CD4-positive, alpha-beta T cell treated with Interleukin-21 for 1 hour (primary cell): ENCODE data around the gene IGSF8.

ENCODE experiments used
- DNase-seq: peaks from one replicate; pipeline ENCODE4 v3.0.0-alpha.2; 2020

The IGSF8 gene

DNA sequence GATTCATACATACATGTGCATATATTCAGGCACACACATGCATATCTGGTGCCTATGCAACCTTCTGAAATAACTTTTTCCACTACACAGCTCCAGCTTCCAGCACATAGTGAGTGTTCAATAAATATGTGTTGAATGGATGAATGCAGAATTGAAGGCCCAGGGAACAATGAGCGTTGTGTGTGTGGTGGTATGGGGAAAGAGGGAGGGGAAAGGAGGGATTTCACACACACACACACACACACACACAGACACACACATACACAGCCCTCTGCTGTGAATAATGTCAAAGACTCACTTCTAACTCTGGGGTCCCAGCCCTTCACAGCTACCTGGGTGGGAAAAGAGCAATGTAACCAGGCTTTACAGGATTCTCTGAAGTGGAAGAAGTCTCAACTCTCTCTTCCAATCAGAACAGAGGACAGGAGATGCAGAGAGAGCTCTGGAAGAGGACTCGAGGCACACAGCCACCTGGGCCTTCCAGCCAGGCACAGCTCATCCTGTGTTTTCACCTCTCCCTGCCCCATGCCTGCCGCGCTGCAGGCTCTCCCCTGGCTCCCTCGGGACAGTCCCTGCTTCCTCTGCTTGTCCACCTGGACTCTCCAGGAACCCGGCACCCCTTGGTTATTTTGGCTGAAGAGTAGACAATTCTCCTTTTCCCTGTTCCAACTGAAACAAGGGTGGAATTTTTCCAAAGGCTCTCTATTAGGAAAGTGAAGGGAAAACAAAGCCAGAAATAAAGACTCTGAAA is 5.4 kb upstream of the IGSF8 start:
- no peak for DNase-seq

DNA sequence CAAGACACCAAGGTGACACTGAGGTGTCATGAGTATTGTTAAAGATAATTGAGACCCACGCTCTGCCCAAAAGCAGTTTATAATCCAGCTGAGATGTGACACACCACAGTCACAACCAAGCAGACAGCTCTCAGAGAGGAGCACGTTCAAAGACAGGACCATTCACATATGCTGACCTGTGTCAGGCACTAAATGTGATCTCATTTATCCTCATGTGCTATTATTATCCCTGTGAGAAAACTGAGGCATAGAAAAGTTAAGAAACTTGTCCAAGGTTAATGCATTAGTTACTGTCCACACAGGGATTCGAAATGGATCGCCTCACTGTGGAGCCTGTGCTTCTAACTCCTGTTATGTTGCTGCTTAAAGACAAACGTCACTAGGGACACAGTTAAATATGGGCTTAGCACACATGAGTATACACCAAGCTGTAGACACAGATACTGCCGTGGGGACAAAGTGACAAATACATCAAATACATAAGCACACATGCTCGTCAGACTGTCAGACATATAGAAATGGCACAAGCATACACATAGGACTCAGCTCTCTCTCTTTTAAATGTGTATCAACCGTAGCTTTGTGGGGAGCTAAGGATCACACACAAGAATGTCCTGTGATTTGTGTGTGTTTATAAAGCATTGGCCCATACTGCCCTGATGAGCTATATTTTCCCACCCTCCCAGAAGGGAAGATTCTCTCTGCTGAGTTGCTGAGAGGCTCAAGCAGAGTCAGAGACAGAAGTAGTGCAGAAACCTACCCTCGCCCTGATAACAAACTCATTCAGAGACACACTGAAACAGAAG is 3.5 kb upstream of the IGSF8 start:
- DNase-seq: no peak

DNA sequence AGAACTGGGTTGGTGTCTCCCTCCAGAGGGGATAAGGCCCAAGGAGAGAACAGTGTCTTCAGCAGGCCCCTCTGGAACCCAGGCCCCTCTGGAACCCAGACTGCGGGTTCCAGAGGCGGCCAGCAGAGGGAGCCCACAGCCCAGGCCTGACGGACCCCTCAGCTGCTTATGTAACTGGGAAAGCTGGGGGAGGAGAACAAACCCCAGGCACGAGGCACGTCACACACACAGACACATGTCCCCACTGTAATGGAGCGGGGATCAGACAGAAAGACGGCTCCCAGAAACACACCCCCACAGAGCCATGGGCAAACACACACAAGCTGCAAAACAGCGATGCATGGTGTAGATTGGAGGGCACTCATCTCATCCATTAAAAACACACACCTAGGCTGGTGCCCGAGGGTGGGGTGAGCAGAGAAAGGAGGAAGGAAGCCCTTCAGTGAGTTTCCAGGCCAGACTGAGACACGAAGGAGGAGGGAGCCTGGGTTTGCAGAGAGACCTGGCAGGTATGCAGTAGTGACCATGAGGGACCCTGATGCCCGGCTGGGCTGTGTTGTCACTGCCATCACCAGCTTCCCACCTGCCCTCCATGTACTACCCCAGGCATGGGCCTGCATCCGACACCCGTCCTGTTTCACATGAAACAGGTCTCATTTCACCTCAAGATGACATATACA is 2.8 kb upstream of the IGSF8 start:
- peak; percentile 85 for DNase-seq

DNA sequence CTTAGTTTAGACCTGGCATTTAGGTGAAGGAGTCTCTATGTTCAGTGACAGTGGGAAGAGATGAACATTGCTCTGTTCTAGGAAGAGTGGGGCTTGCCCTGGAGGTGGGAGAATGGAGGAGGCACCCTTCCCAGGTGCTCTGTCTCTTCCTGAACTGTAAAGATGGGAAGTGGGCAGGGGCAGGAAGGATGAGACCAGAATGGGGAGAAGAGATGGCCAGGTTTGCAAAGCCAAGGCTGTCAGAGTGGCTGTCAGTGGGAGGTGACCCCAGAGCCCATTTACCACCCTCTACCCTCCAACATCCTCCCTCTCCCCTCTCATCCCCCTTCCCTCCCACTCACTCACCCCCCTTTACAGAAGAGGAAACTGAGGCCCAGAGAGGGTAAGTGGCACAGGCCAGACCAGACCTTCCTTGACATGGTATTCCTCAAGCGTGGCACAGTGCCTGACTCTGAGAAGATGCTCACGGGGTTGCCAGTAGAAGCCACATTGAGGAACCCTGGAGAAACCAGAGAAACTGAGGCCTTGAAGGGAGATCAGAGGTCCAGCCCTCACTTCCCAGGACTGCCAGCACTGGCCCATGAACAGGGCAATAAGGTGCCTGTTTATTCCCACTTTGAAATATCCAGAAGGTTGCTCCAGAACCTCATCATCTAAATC is 1.4 kb upstream of the IGSF8 start:
- no peak for DNase-seq

DNA sequence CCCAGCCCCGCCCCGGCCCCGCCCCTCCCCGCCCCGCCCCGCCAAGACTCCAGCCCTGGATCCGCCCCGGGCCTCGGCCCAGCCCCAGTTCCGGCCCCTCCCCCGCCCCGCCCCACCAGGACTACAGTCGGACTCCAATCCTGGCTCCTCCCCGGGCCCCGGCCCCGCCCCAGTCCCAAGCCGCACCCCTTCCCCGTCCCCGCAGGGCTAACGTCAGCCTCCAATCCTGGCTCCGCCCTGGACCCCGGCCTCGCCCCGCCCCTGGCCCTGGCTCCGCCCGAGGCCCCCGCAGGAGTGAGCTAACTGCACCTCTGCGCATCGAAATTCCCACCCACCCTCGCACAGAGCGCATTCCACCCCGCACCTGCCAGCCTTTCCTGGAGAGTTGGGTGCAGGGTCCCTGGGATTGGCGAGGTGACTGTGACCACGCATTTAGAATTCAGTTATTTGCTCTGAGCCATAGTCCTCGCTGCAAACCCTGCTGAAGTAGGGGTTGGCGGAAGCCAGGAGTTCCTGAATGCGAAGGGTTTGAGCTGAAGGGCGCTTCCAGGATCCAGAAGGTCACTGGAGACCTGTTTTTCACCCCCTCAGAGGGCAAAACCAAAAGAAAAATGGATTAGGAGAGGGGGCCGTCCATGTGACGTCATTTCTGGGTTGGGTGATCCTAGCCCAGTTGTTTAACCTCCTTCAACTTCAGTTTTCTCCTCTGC is 588 bp upstream of the IGSF8 start:
- DNase-seq: peak; percentile 98

DNA sequence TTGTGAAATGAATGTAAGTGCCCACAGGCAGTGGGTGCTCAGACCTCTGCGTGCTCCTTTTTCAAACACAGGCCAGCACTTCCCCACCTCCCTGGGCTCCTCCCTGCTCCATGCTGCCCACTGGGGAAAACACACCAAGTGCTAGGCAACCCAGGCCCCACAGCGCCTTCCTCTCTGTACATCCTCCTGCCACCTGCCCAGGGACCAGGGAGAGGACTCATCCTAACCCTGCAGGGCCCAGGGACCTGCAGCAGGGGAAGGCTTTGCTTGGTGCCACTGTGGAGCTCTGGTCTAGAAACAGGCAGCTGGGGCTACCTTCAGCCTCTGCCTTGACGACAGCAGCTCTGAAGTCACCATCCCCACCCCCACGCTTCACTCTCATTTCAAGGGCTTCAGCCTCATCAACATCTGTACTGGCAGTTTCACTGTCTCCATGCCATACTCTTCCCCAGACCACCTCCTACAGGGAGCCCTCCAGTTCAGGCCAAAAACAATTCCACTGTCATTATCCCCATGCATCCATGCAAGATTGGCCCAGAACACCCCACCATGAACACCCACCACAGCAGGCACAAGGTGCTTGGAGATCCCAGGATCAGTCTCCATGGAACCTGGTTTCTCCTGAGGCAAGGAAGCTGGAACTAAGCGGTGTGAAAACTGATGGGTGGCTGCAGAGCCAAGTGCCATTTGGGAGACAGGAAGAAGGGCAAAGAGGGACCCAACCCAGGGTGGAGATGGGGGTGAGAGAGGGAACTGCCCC is 1.1 kb downstream of the IGSF8 start:
- peak; percentile 4 for DNase-seq

DNA sequence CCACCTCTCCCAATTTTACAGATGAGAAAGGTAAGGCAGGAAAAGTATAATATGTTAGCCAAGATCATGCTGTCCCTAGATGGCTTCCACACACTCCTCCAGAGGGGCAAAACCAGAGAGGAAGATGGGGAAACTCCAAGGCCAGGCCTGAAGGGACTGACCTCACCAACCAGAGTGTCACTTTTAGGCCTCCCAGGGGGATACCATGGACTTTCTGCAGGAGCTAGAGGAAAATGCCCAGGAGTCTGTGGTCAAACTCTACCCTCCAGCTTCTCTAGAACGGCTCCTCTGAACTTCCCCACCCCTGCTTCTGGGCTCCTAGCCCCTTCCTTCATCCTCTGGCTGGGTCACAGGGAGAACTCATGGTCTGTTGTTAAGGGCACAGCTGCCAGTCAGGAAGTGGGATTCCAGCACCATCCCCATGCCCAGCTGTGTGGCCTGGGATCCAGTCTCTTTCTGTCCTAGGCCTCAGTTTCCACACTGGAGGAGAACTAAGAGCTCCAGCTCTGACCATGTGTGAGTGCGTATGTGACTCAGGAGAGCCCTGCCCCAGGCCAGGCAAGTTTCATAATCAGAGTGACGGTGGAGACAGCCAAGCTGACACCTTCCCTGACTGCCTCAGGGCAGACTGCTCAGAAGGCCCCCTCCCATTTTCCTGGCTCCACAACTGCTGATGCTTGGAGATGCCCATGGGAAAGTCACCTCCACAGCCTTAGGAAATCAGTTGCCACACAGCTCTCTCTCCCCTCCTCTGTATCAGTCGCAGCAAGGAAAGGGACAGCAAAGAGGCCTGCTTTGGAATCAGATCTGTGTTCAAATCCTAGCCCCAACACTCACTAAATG is 1.9 kb downstream of the IGSF8 start:
- DNase-seq: no peak

DNA sequence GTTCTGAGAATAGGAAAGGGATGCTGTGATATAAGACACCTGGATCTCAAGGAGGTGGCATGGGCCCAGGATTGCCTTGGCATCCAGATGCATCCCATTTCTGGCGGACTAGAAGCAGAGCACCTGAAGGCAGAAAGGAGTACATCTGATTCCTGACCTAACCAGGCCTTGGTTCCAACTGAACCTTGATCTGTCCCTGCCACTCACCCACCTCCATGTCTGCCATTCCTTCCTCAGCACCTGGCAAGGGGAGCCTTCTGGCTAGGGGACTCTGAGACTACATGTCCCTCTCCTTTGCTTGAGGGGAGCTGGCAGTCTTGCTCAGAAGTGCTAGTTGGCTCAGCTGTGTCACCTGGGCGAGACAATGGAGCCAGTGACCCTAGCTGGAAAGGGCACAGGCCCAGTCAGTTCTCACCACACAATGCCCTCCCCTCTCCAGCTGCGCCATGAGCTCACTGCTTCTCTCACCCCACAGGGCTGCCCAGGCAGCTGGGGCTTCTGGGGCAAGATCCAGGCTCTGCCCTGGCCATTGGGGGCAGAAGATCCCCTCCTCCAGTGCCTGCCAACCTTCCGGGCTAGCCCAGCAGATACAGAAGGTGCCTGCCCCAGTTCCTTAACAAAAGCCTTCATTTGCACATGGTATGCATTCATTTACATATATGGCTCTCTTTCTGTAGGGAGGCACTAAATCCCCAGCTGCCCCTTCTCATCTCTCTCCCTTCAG is 2.9 kb downstream of the IGSF8 start:
- DNase-seq: no peak

DNA sequence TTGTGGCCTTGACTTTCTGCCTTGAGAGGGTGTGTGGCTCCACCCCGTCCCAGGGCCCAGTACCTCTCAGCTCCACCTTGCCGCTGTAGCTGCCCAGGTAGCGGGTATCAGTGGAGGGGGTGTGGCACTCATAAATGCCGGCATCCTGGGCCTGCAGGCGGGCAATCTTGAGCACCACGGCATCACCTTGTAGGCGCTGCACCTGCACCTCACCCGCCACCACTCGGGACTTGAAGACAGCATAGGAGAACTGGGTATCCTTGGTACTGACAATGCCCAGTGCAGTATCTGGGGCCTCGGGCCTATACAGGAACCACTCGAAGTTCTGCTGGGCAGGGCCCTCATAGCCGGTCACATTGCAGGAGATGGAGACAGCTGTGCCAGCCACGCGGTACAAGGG is 3.6 kb downstream of the IGSF8 start:
- DNase-seq: no peak

DNA sequence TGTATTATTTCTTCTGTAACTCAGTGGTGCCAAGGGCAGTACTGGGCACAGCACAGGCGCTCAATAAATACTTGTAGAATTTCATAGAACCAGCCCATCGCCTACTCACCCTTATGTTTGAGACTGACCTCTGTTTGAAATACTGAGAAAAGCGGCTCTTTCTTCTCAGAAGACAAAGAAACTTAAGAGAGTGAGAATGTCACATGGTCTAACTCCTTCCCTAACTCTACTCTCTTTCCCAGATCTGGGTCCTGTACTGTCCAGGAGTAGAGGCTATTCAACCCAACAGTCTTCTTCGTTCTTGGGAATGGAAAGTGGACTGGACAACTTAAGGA is 4.2 kb downstream of the IGSF8 start:
- DNase-seq: no peak

DNA sequence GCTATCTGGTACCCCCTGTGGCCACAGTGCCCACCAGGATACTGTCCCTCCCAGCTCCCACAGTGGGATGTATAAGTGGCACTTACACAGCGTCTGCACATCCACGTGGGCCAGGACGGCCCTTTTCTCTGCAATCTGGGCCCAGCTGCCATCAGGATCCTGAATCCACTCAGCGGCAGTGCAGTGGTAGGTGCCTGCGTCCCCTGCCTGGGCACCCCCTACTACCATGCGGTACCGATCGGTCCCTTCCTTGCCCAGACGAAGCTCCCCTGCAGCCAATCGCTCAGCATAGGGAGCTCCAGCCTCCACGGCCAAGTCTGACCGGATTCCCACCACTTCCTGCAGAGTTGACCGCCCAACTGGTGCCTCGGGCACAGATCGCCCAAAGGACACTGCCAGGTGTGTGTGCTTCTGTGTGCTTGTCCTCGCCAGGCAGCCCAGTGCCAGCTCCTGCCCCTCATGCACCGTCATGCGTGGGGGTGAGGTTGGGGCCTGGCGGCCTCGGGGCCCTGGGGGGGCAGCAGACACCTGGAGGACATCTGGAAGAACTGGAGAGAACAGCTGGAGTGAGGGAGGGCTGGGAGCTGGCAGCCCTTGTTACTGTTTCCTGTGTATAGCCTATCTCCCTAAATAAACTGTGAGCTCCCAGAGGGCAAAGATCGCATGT is 4.7 kb downstream of the IGSF8 start:
- DNase-seq: no peak

DNA sequence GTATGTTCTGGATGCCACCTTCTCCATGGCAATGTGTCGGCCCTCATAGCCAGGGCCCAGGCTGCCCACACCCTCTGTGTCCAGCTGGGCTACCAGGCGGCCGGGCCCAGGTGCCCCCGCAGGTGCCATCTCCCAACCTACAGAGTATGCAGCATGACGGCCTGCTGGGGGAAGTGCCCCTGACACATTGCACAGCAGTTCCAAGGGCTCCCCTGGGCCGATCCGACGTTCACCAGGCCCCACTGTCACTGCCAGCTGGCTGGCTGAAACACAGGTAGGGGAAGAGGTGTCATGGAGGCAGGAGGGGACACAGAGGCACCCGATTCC is 5.4 kb downstream of the IGSF8 start:
- no peak for DNase-seq

DNA sequence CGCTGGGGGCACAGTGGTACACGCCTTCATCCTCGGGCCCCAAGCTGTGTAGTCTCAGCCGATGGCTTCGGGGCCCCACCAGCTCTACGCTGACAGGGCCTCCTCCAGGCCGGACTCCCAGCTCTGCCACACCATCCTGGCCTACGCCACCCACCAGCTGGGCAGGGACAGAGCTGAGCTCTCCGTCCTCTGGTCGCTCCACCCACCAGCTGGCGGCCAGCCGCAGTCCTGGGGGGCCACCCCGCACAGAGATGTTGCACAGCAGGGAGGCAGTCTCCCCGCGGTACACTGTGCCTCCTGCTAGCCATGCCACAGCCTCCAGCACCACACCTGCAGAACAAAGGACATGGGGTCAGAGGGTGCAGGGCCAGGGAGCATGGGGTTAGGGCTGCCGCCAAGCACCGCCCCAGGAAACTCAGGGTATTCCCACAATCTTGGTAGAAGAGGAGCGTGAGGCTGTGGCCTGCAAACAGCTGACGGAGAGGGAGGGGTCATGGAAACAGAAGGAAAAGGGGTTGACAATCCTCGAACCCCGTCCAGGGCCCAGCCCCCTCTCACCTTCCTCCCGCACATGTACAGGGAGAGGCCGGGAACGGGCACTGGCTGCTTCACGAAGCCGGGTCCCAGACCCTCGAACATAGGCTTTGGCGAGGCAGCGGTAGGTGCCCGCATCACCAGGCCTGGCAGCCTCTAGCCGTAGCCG is 5.9 kb downstream of the IGSF8 start:
- DNase-seq: no peak

DNA sequence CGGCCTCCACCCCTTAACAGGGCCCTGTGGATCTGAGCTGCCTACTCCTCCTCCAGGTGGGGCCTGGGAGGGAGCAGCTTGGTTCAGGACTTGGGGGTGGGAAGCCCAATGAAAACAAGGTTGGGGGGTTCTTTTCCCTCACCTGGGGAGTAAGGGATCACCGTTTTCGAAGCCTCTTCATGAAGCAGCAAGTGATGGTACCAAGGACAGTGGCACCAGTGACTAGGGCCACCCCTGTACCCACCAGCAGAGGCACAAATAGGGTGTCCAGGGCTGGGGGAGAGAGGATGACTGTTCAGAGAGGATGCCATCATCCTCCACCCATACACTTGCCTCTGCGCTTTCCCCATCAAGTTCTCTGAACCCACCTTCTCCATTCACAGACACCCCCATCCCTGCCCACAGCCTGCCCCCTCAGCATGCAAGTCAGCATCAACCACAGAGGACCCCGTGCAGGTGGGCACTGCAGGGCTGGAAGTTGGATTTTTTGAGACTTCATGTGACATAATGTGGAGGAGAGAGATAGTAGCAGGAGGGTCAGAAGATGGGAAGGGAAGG is 6.7 kb downstream of the IGSF8 start:
- DNase-seq: no peak

DNA sequence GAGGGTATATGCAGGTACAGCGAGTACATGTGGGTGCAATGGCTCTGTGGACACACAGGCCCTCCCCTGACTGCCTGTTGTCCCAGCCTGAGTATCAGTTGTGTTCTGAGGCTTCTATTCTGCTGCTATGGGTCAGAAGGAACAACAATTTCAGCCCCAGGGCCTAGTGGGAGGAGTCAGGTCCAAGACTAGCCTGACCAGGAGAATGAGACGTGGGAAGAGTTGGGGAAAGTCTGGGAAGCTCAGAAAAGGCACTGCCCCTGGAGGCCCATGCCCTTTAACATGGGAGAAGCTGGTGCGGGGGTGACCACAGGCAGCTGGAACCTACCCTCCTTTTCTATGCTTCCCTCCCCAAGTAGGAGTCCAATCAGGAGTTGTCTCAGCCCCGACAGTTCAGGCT is 7.7 kb downstream of the IGSF8 start:
- no peak for DNase-seq

DNA sequence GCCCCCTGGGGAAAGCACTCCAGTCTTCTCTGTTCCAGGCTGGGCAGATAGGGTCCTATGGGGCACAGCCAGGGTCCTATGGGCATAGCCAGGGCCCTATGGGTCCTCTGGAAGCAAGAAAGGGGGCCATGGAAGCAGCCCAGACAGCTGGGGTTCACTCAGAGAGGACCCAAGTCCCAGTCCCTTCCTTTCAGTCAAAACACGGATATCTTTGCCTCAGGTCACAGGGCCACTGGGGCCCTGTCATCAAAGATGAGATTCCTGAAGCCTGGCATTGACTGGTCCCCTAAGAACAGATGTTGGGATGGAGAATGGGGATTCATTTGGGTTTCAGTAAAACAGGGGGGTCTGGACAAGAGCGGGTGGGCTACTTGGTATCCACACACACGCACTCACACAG is 8.5 kb downstream of the IGSF8 start:
- no peak for DNase-seq

DNA sequence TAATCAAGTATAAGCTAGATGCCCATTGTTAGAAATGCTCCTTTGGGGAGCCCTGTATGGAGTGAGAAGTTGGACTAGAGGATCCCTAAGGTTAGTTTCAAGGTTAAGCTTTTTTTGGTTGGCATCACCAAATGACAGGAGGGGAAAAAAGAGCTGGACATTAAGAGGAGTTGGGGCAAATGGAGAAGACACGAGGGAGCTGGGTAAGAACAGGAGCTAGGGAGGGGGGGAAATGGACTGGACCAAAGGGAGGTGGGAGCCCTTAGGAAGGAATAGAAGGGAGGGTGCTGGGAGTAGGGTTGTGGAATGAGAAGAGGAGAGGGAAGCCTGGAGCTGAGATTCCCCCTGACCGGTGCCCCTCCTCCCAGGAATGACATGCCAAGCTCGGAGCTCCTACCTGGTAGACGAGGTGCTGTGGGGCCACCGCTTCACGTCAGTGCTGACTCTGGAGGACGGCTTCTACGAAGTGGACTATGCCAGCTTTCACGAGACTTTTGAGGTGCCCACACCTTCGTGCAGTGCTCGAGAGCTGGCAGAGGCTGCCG is 11.2 kb downstream of the IGSF8 start:
- DNase-seq: no peak

DNA sequence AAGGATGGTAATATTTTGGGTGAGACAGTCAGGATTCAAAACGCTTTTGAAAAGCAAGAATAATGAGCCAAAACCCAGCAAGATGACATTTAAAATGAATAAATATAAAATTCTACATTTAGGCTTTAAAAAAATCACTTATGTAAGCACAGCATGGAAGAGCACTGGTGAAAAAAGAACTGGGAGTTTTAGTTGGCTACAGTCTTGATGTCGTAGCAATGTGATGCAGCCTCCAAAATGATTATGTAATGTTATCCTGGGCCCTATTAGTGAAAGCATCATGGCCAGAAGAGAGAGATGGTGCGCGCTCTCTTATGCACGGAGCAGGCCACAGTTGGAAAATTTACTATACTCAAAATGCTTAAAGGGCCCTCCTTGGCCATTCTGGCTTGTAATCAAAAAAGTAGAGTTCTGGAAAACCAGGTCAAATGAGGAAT is 11.9 kb downstream of the IGSF8 start:
- DNase-seq: no peak
